GM23338 (cell line): Measurements from ENCODE around the gene IGFL4.

Experiments
- CREB1 ChIP-seq: fragments of 250-450 bp; sonication (Bioruptor Pico); IDR thresholded peaks from 2 replicates; pipeline ENCODE4 v1.5.0; 2020; ENCODE audit warnings: low read depth, mild to moderate bottlenecking, moderate library complexity
- CTCF ChIP-seq, 2 experiments: fragments of 200-600 bp in 1 of 2; sonication (generic) in 1 of 2; conservative IDR thresholded peaks; 2 replicates each; pipeline versions ENCODE4 v1.5.1 to v1.6.1; 2016 to 2017; ENCODE audit warnings: antibody characterized with exemption in 2 of 2, low read depth in 2 of 2, mild to moderate bottlenecking in 2 of 2, moderate library complexity in 1 of 2
- EZH2 ChIP-seq: fragments of 200-600 bp; sonication (generic); IDR thresholded peaks from one replicate; pipeline ENCODE4 v1.8.0; 2017; ENCODE audit warnings: antibody characterized with exemption, mild to moderate bottlenecking, low read depth; ENCODE audit not compliant: unreplicated experiment
- EZH2phosphoT487 ChIP-seq: fragments of 200-600 bp; sonication (generic); IDR thresholded peaks from one replicate; pipeline ENCODE4 v1.8.1; 2018; ENCODE audit warnings: antibody characterized with exemption; ENCODE audit not compliant: unreplicated experiment
- JUNB ChIP-seq: IDR thresholded peaks from one replicate; pipeline ENCODE4 v1.6.1; 2016; ENCODE audit warnings: antibody characterized with exemption; ENCODE audit not compliant: unreplicated experiment
- POLR2AphosphoS5 ChIP-seq: IDR thresholded peaks from 2 replicates; pipeline ENCODE4 v1.6.1; 2016; ENCODE audit warnings: antibody characterized with exemption, low read depth
- REST ChIP-seq: IDR thresholded peaks from one replicate; pipeline ENCODE4 v1.6.1; 2018; ENCODE audit warnings: antibody characterized with exemption; ENCODE audit not compliant: unreplicated experiment
- STAT1 ChIP-seq: IDR thresholded peaks from one replicate; pipeline ENCODE4 v1.6.1; 2016; ENCODE audit warnings: antibody characterized with exemption; ENCODE audit not compliant: unreplicated experiment
- ZNF114 ChIP-seq: fragments of 250-450 bp; sonication (Bioruptor Pico); IDR thresholded peaks from 2 replicates; pipeline ENCODE4 v1.5.0; 2020; ENCODE audit warnings: mild to moderate bottlenecking, moderate library complexity

GRCh38 chr19:46020819-46021125 is 20.0 kb downstream of the IGFL4 start:
- TF ChIP-seq EZH2phosphoT487, result no peak
- TF ChIP-seq CTCF (conservative IDR thresholded peaks at IDR 0.05; ENCODE audit: low read depth in 2 of 2), result no peak
- no peak for TF ChIP-seq POLR2AphosphoS5
- no peak for TF ChIP-seq ZNF114
- TF ChIP-seq JUNB, result no peak
- no peak for TF ChIP-seq EZH2
- no peak for TF ChIP-seq CREB1 (CRISPR knock-in tag)
- TF ChIP-seq REST, result no peak
- TF ChIP-seq STAT1, result no peak
